ENCODE results near the gene SUGCT.
A peak's percentile ranks its signal among the peaks of the same experiment; 100 is the strongest.
"Not testable (repeated sequence)": the region's sequence is repeated elsewhere in the genome, so short reads cannot be mapped to it uniquely, and the experiment has no call there.

The SUGCT gene

DNA sequence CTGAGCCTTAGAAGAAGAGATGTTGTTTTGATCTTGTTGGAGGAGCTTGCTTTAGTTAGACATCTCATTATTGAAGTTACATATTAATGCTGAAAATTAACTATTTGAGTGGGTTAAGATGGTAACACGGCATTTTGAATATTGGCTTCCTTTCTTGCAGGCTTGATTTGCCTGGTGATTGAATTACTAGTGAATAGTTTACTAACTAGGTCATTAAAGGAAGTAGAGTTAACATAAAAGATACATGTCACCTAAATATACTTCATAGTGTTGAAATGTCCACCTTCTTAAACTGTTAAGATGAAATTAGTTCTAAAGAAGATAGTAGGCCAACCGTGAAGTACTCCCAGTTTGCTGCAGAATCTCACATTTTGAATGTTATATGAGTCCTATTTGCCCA is 18.9 kb upstream of the SUGCT start:
- Histone ChIP-seq H3K9me3 (ENCODE audit: control insufficient read depth in 1 of 2, low read length in 2 of 2) (no peaks in the 10 kb centered on the region), H3K4me1 (ENCODE audit: control insufficient read depth in 1 of 2, insufficient read depth in 2 of 2, low read length in 2 of 2) (no peaks in the 10 kb centered on the region), H3K27me3 (ENCODE audit: low read depth, low read length) (no peaks in the 10 kb centered on the region), H3K36me3 (ENCODE audit: control insufficient read depth in 1 of 2, insufficient read depth in 2 of 2, low read length in 2 of 2) (no peaks in the 10 kb centered on the region), H3K27ac (ENCODE audit: low read length) (no peak overlapping the region), H3K4me3 (ENCODE audit: low read depth in 1 of 2, low read length in 2 of 2) (no peak overlapping the region)

DNA sequence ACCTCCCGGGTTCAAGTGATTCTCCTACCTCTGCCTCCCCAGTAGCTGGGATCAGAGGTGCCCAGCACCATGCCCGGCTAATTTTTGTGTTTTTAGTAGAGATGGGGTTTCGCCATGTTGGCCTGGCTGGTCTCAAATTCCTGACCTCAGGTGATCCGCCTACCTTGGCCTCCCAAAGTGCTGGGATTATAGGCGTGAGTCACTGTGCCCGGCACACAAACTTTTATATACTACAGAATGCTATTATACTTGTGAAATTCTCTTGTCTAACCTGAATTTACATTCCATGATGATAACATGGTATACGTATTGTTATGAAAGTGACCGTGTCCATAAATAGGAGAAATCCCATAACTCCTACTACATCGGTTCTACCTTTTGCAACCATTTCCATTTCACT is 17.6 kb upstream of the SUGCT start:
- H3K27me3 ChIP-seq (ENCODE audit: low read depth, low read length); H3K4me3 ChIP-seq (ENCODE audit: low read depth in 1 of 2, low read length in 2 of 2); H3K27ac ChIP-seq (ENCODE audit: low read length); H3K9me3 ChIP-seq (ENCODE audit: control insufficient read depth in 1 of 2, low read length in 2 of 2); H3K36me3 ChIP-seq (ENCODE audit: control insufficient read depth in 1 of 2, insufficient read depth in 2 of 2, low read length in 2 of 2); H3K4me1 ChIP-seq (ENCODE audit: control insufficient read depth in 1 of 2, insufficient read depth in 2 of 2, low read length in 2 of 2): not testable (repeated sequence)

DNA sequence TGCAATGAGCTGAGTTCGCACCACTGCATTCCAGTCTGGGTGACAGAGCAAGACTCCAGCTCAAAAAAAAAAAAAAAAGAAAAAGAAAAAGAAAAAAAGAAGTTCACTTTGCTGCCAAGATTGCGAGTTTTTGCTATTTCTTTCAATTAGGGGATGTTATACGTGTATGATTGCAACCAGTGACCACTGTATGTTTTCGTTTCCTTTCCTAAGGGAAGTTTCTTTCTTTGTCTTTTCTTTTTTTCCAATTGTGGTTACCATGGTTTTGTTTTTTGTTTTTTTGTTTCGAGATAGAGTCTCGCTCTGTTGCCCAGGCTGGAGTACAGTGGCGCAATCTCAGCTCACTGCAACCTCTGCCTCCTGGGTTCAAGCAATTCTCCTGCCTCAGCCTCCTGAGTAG is 16.6 kb upstream of the SUGCT start:
- H3K9me3 ChIP-seq (ENCODE audit: control insufficient read depth in 1 of 2, low read length in 2 of 2); H3K36me3 ChIP-seq (ENCODE audit: control insufficient read depth in 1 of 2, insufficient read depth in 2 of 2, low read length in 2 of 2); H3K4me3 ChIP-seq (ENCODE audit: low read depth in 1 of 2, low read length in 2 of 2); H3K27me3 ChIP-seq (ENCODE audit: low read depth, low read length); H3K27ac ChIP-seq (ENCODE audit: low read length); H3K4me1 ChIP-seq (ENCODE audit: control insufficient read depth in 1 of 2, insufficient read depth in 2 of 2, low read length in 2 of 2): not testable (repeated sequence)

DNA sequence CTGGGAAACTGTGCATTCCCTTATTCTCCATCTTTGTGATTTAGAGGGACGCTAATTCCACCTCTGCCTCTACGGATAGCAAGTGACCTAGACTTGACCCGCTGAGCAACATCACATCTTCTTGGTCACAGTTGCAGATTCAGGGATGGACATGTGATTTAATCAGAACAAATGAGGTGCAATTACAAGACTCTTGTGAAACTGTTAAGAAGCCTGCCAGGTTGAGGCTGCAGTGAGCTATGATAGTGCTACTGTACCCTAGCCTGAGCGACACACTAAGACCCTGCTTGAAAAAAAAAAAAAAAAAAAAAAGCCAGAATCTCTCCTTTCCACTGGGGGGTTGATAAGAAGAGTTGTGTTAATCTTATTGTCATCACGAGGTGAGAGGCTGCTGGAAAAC is 14.8 kb upstream of the SUGCT start:
- Histone ChIP-seq H3K36me3 (ENCODE audit: control insufficient read depth in 1 of 2, insufficient read depth in 2 of 2, low read length in 2 of 2) (no peaks in the 10 kb centered on the region), H3K27ac (ENCODE audit: low read length) (no peak overlapping the region), H3K4me3 (ENCODE audit: low read depth in 1 of 2, low read length in 2 of 2) (no peak overlapping the region), H3K9me3 (ENCODE audit: control insufficient read depth in 1 of 2, low read length in 2 of 2) (no peaks in the 10 kb centered on the region), H3K4me1 (ENCODE audit: control insufficient read depth in 1 of 2, insufficient read depth in 2 of 2, low read length in 2 of 2) (no peaks in the 10 kb centered on the region), H3K27me3 (ENCODE audit: low read depth, low read length) (no peaks in the 10 kb centered on the region)

DNA sequence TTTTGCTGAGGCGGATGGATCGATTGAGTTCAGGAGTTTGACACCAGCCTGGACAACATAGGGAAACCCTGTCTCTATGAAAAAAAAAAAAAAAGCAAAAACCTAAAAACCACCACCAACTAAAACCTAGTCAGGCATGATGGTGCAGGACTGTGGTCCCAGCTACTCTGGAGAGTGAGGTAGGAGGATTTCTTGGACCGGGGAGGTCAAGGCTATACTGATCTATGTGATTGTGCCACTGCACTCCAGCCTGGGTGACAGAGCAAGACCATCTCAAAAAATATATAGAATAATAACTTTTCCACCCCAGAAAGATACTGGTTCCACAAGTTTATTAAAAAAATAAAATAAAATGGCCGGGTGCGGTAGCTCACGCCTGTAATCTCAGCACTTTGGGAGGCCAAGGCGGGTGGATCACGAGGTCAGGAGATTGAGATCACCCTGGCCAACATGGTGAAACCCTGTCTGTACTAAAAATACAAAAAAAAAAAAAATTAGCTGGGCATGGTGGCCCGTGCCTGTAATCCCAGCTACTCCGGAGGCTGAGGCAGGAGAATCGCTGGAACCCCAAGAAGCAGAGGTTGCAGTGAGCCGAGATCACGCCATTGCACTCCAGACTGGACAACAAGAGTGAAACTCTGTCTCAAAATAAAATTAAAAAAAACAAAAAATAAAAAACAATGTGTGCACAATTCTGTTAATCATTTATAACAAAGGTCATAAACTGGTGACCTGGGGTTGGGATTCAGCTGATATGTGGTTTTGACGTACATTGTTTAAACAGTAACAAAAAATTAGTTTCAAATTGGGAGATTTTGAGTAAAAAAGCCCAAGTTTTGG is 12.5 kb upstream of the SUGCT start:
- not testable (repeated sequence) for H3K4me3 ChIP-seq (ENCODE audit: low read depth in 1 of 2, low read length in 2 of 2); H3K27ac ChIP-seq (ENCODE audit: low read length); H3K4me1 ChIP-seq (ENCODE audit: control insufficient read depth in 1 of 2, insufficient read depth in 2 of 2, low read length in 2 of 2); H3K9me3 ChIP-seq (ENCODE audit: control insufficient read depth in 1 of 2, low read length in 2 of 2); H3K36me3 ChIP-seq (ENCODE audit: control insufficient read depth in 1 of 2, insufficient read depth in 2 of 2, low read length in 2 of 2); H3K27me3 ChIP-seq (ENCODE audit: low read depth, low read length)

DNA sequence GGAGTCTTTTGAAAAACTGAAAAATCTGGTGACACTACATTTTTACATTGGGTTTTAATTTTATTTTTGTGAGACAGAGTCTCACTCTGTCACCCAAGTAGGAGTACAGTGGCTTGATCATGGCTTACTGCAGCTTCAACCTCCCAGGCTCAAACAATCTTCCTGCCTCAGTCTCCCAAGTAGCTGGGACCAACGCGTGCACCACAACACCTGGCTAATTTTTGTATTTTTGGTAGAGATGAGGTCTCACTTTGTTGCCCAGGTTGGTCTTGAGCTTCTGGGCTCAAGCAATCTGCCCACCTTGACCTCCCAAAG is 11.9 kb upstream of the SUGCT start:
- Histone ChIP-seq H3K36me3 (ENCODE audit: control insufficient read depth in 1 of 2, insufficient read depth in 2 of 2, low read length in 2 of 2) (no peaks in the 10 kb centered on the region), H3K4me3 (ENCODE audit: low read depth in 1 of 2, low read length in 2 of 2) (no peak overlapping the region), H3K27me3 (ENCODE audit: low read depth, low read length) (no peaks in the 10 kb centered on the region), H3K27ac (ENCODE audit: low read length) (no peak overlapping the region), H3K4me1 (ENCODE audit: control insufficient read depth in 1 of 2, insufficient read depth in 2 of 2, low read length in 2 of 2) (no peaks in the 10 kb centered on the region), H3K9me3 (ENCODE audit: control insufficient read depth in 1 of 2, low read length in 2 of 2) (no peaks in the 10 kb centered on the region)

DNA sequence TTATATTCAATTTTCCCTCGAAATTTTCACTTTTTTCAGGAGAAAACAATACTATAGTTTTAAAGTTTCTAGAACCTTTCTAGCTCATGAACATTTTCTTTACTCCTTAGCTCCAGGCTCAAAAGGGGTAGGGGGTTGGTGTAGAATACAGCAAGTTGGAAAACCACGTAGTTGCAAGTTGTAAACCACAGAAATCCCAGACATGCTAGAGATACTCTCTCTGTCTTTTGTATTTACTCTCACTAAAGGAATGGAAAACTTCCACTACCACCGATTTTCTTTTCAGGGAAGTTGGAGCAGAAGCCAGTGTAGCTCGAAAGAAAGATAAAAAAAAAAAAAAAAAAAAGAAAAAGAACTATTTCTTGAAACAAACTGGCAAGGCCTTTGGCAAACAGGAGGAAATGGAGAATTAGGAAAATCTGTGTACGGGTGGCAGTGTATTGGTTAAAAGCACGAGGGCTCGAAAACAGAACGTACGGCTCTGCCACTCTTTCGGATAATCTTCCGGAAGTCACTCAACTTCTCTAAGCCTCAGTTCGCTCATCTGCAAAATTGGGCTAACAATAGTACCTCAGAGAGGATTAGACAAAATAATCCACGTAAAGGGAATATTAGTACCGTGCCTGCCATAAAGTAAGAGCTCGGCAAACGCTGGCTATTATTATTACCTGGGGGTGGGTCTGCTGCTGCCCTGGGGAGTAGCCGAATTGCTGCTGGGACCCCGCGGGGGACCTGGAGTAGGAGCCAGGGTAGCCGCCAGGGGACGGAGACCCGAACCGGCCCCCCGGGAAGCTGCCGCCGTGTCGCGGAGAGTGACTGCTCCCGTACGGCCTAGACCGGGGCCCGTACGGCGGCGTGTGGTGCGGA is 1.0 kb upstream of the SUGCT start:
- Histone ChIP-seq H3K27me3 (ENCODE audit: low read depth, low read length) (no peaks in the 10 kb centered on the region), H3K9me3 (ENCODE audit: control insufficient read depth in 1 of 2, low read length in 2 of 2) (no peaks in the 10 kb centered on the region)

DNA sequence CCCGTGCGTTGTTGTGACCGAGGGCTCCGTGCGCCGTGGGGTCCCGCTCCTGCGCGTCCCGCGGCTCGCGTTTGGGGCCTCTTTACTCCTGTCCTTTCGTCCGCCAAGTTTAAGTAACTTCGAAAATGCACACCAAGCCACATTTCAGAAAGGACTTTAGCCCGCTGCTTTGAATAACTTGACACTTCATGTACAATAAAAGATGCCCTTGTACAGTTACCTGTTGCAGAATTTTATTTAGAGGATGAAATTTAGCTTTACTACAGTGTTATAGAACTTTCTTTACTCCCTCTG is 459 bp downstream of the SUGCT start:
- Histone ChIP-seq H3K36me3 (ENCODE audit: control insufficient read depth in 1 of 2, insufficient read depth in 2 of 2, low read length in 2 of 2) (peaks cover 0 to 8% of the 10 kb centered on the region in 2 donors), H3K4me3 (ENCODE audit: low read depth in 1 of 2, low read length in 2 of 2) (peak overlapping the region; percentile 99), H3K27me3 (ENCODE audit: low read depth, low read length) (no peaks in the 10 kb centered on the region), H3K4me1 (ENCODE audit: control insufficient read depth in 1 of 2, insufficient read depth in 2 of 2, low read length in 2 of 2) (peaks cover 12 to 21% of the 10 kb centered on the region in 2 donors), H3K27ac (ENCODE audit: low read length) (no peak overlapping the region), H3K9me3 (ENCODE audit: control insufficient read depth in 1 of 2, low read length in 2 of 2) (no peaks in the 10 kb centered on the region)

More for the DNA sequence above, 1.0 kb upstream of the SUGCT start:
- peak overlapping the region; percentile 94 for H3K27ac ChIP-seq (ENCODE audit: low read length)
- H3K36me3 ChIP-seq (ENCODE audit: control insufficient read depth in 1 of 2, insufficient read depth in 2 of 2, low read length in 2 of 2), result peaks cover 0 to 8% of the 10 kb centered on the region in 2 donors
- peak overlapping the region; percentile 99 for H3K4me3 ChIP-seq (ENCODE audit: low read depth in 1 of 2, low read length in 2 of 2)
- H3K4me1 ChIP-seq (ENCODE audit: control insufficient read depth in 1 of 2, insufficient read depth in 2 of 2, low read length in 2 of 2), result peaks cover 12 to 21% of the 10 kb centered on the region in 2 donors

DNA sequence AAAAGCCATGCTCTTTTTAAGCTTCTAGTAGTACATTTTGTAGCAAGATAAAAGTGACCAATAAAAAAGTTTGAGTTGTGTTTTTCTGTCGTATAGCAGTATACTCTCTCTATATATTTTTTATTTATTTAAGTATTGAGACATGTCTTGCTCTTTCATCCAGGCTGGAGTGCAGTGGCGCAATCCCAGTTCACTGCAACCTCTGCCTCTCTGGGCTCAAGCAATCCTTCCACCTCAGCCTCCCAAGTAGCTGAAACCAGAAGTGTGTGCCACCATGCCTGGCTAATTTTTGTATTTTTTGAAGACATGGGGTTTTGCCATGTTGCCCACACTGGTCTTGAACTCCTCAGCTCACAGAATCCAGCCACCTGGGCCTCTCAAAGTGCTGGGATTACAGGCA is 2.8 kb downstream of the SUGCT start:
- H3K27ac ChIP-seq (ENCODE audit: low read length), result no peak overlapping the region
- peaks cover 0 to 8% of the 10 kb centered on the region in 2 donors for H3K36me3 ChIP-seq (ENCODE audit: control insufficient read depth in 1 of 2, insufficient read depth in 2 of 2, low read length in 2 of 2)
- H3K4me1 ChIP-seq (ENCODE audit: control insufficient read depth in 1 of 2, insufficient read depth in 2 of 2, low read length in 2 of 2), result peaks cover 9 to 11% of the 10 kb centered on the region in 2 donors
- H3K4me3 ChIP-seq (ENCODE audit: low read depth in 1 of 2, low read length in 2 of 2), result no peak overlapping the region
- no peaks in the 10 kb centered on the region for H3K27me3 ChIP-seq (ENCODE audit: low read depth, low read length)
- H3K9me3 ChIP-seq (ENCODE audit: control insufficient read depth in 1 of 2, low read length in 2 of 2), result no peaks in the 10 kb centered on the region

DNA sequence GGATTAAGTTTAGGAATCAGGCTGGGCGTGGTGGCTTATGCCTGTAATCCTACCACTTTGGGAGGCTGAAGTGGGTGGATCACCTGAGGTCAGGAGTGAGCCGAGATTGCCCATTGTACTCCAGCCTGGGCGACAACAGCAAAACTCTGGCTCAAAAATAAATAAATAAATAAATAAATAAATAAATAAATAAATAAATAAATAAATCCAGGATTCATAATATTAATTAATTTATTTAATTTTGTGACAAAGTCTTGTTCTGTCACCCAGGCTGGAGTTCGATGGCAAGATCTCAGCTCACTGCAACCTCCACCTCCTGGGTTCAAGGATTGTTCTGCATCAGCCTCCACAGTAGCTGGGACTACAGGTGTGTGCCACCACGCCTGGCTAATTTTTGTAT is 4.2 kb downstream of the SUGCT start:
- no peaks in the 10 kb centered on the region for H3K4me1 ChIP-seq (ENCODE audit: control insufficient read depth in 1 of 2, insufficient read depth in 2 of 2, low read length in 2 of 2)
- no peak overlapping the region for H3K4me3 ChIP-seq (ENCODE audit: low read depth in 1 of 2, low read length in 2 of 2)
- H3K27ac ChIP-seq (ENCODE audit: low read length), result no peak overlapping the region
- H3K27me3 ChIP-seq (ENCODE audit: low read depth, low read length), result no peaks in the 10 kb centered on the region
- peaks cover 0 to 10% of the 10 kb centered on the region in 2 donors for H3K36me3 ChIP-seq (ENCODE audit: control insufficient read depth in 1 of 2, insufficient read depth in 2 of 2, low read length in 2 of 2)
- H3K9me3 ChIP-seq (ENCODE audit: control insufficient read depth in 1 of 2, low read length in 2 of 2), result no peaks in the 10 kb centered on the region

DNA sequence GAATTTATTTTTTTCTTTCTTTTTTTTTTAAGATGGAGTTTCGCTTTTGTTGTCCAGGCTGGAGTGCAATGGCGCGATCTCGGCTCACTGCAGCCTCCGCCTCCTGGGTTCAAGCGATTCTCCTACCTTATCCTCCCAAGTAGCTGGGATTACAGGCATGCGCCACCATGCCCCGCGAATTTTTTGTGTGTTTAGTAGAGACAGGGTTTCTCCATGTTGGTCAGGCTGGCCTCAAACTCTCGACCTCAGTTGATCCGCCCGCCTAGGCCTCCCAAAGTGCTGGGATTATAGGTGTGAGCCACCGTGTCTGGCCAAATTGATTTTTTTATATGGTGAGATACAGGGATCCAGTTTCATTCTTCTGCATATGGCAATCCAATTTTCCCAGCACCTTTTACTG is 5.1 kb downstream of the SUGCT start:
- H3K36me3 ChIP-seq (ENCODE audit: control insufficient read depth in 1 of 2, insufficient read depth in 2 of 2, low read length in 2 of 2); H3K9me3 ChIP-seq (ENCODE audit: control insufficient read depth in 1 of 2, low read length in 2 of 2); H3K27me3 ChIP-seq (ENCODE audit: low read depth, low read length); H3K4me1 ChIP-seq (ENCODE audit: control insufficient read depth in 1 of 2, insufficient read depth in 2 of 2, low read length in 2 of 2); H3K4me3 ChIP-seq (ENCODE audit: low read depth in 1 of 2, low read length in 2 of 2); H3K27ac ChIP-seq (ENCODE audit: low read length): not testable (repeated sequence)

DNA sequence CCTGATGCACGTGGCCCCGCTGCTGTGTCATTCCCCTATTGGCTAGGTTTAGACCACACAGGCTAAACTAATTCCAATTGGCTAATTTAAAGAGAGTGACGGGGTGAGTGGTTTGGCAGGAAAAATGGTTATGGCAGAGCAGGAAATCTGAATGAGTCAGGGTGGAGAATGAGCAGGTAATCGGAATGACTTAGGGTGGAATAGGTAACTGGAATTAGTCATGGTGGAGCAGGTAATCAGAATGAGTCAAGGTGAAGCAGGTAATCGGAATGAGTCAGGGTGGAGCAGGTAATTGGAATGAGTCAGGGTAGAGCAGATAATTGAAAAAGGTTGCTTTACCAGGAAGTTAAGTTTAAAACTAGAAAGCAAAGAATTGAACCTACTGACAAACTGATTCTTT is 7.1 kb downstream of the SUGCT start:
- H3K4me1 ChIP-seq (ENCODE audit: control insufficient read depth in 1 of 2, insufficient read depth in 2 of 2, low read length in 2 of 2); H3K4me3 ChIP-seq (ENCODE audit: low read depth in 1 of 2, low read length in 2 of 2); H3K27me3 ChIP-seq (ENCODE audit: low read depth, low read length); H3K9me3 ChIP-seq (ENCODE audit: control insufficient read depth in 1 of 2, low read length in 2 of 2); H3K36me3 ChIP-seq (ENCODE audit: control insufficient read depth in 1 of 2, insufficient read depth in 2 of 2, low read length in 2 of 2); H3K27ac ChIP-seq (ENCODE audit: low read length): not testable (repeated sequence)

All from muscle layer of duodenum (tissue), 2 donors.